Thoracic aorta (tissue), 2 donors: ENCODE data around the gene CPEB1. TPM values are rescaled to one million over a fixed set of nuclear protein-coding genes. Genes with fewer than 3 reads are reported as not detected.
A peak's percentile ranks its signal among the peaks of the same experiment; 100 is the strongest.
"Not testable (repeated sequence)": the region's sequence is repeated elsewhere in the genome, so short reads cannot be mapped to it uniquely, and the experiment has no call there.

Source experiments
- ATAC-seq: fragments of 150-250 bp; one replicate; pipeline ENCODE4 v1.8.0; 2017; ENCODE audit warnings: low read depth; ENCODE audit not compliant: insufficient number of reproducible peaks, low FRiP score
- DNase-seq: peaks from one replicate; pipeline ENCODE4 v3.0.0-alpha.2; 2020; ENCODE audit warnings: low spot score
- H3K27ac ChIP-seq, 2 donors: fragments of 200-600 bp; sonication (generic); 1 replicate in 1 of 2; 2 replicates in 1 of 2; pipeline ENCODE4 v1.5.1; 2016; ENCODE audit warnings: mild to moderate bottlenecking in 2 of 2, moderate library complexity in 2 of 2
- H3K27me3 ChIP-seq: fragments of 200-600 bp; sonication (generic); replicated peaks from 2 replicates; pipeline ENCODE4 v1.6.0; 2016; ENCODE audit warnings: mild to moderate bottlenecking; ENCODE audit not compliant: insufficient read depth
- H3K36me3 ChIP-seq: fragments of 200-600 bp; sonication (generic); one replicate; pipeline ENCODE4 v1.5.1; 2016
- H3K4me1 ChIP-seq, 2 donors: fragments of 200-600 bp; sonication (generic); 1 replicate in 1 of 2; 2 replicates in 1 of 2; pipeline versions ENCODE4 v1.5.1 to v1.6.0; 2016; ENCODE audit warnings: low read depth in 2 of 2, mild to moderate bottlenecking in 1 of 2; ENCODE audit not compliant: control insufficient read depth in 1 of 2
- H3K4me3 ChIP-seq: fragments of 200-600 bp; sonication (generic); 2 replicates; pipeline ENCODE4 v1.5.1; 2016; ENCODE audit warnings: mild to moderate bottlenecking
- H3K9me3 ChIP-seq: fragments of 200-600 bp; sonication (generic); 2 replicates; pipeline ENCODE4 v1.5.1; 2016
- CTCF ChIP-seq: fragments of 200-600 bp; sonication (generic); IDR thresholded peaks from one replicate; pipeline ENCODE4 v1.5.1; 2019; ENCODE audit warnings: antibody characterized with exemption
- total RNA-seq, 2 donors: library from RNA; depleted of rRNA; stranded (reverse); fragments of >200 nt; gene quantifications; one replicate each; pipeline versions ENCODE4 v1.1.0 to v1.2.3, GENCODE V29; 2016

The CPEB1 gene
- total RNA-seq, 2 donors from 2014 or later = 2.0 to 2.8 TPM

GRCh38 chr15:82649226-82649999, 2.2 kb upstream of the CPEB1 start:
- no peak overlapping the region for H3K27ac ChIP-seq
- H3K4me3 ChIP-seq = no peak overlapping the region
- peaks cover 4 to 23% of the 10 kb centered on the region in 2 donors for H3K4me1 ChIP-seq
- H3K36me3 ChIP-seq = no peaks in the 10 kb centered on the region
- H3K27me3 ChIP-seq = no peaks in the 10 kb centered on the region
- no peaks in the 10 kb centered on the region for H3K9me3 ChIP-seq
- DNase-seq = no peak
- ATAC-seq = no peak
- no peak for TF ChIP-seq CTCF

GRCh38 chr15:82648257-82649103, 1.3 kb upstream of the CPEB1 start:
- no peaks in the 10 kb centered on the region for H3K9me3 ChIP-seq
- no peaks in the 10 kb centered on the region for H3K27me3 ChIP-seq
- DNase-seq = no peak
- TF ChIP-seq CTCF = no peak
- peak overlapping the region; percentile 71 for H3K4me3 ChIP-seq
- H3K4me1 ChIP-seq = peaks cover 4 to 23% of the 10 kb centered on the region in 2 donors
- H3K27ac ChIP-seq = peak overlapping the region; percentile 15 to 48
- ATAC-seq = no peak
- no peaks in the 10 kb centered on the region for H3K36me3 ChIP-seq

DNA sequence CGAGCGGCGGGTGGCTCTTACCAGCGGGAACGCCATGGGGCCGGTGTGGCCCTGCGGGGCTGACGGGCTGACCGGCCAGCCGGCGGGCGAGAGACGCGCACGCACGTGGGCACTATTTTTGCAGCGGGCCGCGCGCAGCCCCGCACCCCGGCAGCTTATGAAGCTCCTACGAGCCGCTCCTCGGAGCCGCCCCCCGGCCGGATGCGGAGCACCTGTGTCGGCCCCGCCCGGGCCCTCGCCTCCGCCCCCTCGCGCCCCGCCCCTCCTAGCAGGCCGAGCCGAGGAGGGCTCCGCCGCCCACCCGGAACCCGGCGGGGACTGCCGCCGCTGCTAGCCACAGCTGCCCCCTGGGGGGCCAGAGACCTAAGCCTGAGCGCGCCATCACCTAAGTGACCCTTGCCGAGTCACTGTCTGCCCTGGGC, 683 bp upstream of the CPEB1 start:
- no peak for TF ChIP-seq CTCF
- no peaks in the 10 kb centered on the region for H3K9me3 ChIP-seq
- peak overlapping the region; percentile 15 to 48 for H3K27ac ChIP-seq
- H3K36me3 ChIP-seq = no peaks in the 10 kb centered on the region
- no peak for DNase-seq
- peaks cover 4 to 23% of the 10 kb centered on the region in 2 donors for H3K4me1 ChIP-seq
- H3K4me3 ChIP-seq = peak overlapping the region; percentile 71
- no peaks in the 10 kb centered on the region for H3K27me3 ChIP-seq
- ATAC-seq = no peak

GRCh38 chr15:82646250-82647044, 716 bp downstream of the CPEB1 start:
- no peaks in the 10 kb centered on the region for H3K9me3 ChIP-seq
- no peaks in the 10 kb centered on the region for H3K27me3 ChIP-seq
- no peak for TF ChIP-seq CTCF
- DNase-seq (no peak), ATAC-seq (no peak)
- no peak overlapping the region for H3K27ac ChIP-seq
- H3K4me1 ChIP-seq = peaks cover 4 to 23% of the 10 kb centered on the region in 2 donors
- peak overlapping the region; percentile 71 for H3K4me3 ChIP-seq
- H3K36me3 ChIP-seq = no peaks in the 10 kb centered on the region

DNA sequence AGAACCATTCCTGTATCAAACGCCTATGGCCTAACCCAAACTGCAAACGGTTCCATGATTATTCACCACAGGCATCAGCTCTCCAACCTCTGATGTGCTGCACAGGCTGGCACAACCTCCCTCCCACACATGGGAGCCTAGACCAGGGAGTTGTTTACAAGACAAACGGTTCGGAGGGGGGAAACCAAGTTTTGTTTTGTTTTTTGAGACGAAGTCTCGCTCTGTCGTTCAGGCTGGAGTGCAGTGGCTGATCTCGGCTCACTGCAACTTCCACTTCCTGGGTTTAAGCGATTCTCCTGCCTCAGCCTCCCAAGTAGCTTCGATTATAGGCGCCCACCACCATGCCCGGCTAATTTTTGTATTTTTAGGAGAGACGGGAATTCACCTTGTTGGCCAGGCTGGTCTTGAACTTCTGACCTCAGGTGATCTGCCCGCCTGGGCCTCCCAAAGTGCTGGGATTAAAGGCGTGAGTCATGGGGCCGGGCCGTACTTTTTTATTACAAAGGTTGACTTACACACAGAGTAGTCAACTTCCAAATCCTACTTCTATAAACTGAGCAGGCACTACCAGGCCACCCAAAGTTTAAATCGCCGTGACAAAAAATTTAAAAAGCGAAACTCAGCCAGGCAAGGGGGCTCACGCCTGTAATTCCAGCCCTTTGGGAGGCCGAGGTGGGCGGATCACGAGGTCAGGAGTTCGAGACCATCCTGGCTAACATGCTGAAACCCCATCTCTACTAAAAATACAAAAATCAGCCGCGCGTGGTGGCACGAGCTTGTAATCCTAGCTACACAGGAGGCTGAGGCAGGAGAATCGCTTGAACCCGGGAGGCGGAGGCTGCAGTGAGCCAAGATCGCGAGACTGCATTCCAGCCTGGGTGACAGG, 2.0 kb downstream of the CPEB1 start:
- not testable (repeated sequence) for H3K9me3 ChIP-seq, DNase-seq, H3K27me3 ChIP-seq, H3K27ac ChIP-seq, ATAC-seq, H3K4me3 ChIP-seq, H3K36me3 ChIP-seq
- H3K4me1 ChIP-seq = peaks cover 4 to 23% of the 10 kb centered on the region in 2 donors
